ENCODE results near the gene RCC1.
"Not testable (repeated sequence)": the region's sequence is repeated elsewhere in the genome, so short reads cannot be mapped to it uniquely, and the experiment has no call there.

Gene RCC1, protein sequence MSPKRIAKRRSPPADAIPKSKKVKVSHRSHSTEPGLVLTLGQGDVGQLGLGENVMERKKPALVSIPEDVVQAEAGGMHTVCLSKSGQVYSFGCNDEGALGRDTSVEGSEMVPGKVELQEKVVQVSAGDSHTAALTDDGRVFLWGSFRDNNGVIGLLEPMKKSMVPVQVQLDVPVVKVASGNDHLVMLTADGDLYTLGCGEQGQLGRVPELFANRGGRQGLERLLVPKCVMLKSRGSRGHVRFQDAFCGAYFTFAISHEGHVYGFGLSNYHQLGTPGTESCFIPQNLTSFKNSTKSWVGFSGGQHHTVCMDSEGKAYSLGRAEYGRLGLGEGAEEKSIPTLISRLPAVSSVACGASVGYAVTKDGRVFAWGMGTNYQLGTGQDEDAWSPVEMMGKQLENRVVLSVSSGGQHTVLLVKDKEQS

DNA sequence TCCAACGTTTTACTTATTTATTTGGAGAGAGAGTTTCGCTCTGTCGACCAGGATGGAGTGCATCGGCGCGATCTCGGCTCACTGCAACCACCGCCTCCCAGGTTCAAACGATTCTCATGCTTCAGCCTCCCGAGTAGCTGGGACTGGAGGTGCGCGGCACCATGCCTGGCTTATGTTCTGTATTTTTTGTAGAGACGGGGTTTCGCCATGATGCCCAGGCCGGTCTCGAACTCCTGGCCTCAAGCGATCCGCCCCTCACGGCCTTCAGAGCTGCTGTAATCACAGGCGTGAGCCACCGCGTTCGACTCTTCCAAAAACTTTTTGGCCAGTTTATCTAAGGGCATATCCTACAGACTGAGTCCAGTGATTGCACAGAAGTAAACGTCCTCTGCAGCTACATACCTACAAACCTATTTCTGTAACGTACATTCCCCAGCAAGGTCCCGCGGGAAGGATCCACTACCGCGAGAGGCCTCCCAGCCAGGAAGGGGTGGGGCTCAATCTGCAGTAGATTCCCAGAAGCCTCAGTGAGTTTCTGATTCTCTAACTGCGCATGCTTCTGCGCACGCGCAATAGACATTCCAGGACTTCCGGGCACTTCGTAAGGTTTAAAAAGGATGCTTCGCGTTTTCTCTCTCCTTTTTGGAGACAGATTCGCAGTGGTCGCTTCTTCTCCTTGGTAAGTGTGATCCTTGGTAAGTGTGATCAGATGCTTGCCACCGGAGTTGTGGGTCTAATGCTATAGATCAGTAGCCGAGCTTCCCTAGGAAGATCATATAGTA is at the start of gene RCC1:
RCC1 (plus strand) TSS at position 638 of the 782 bp plus-strand sequence. CDS start 23,824 bp downstream, outside the sequence.
- peak; percentile 80 for DNase-seq (ENCODE audit: low read depth)

- DNase-seq (ENCODE audit: low read depth): no peak
Observed at GRCh38 chr1:28456078-28456477, 49.8 kb upstream of the RCC1 start.

DNA sequence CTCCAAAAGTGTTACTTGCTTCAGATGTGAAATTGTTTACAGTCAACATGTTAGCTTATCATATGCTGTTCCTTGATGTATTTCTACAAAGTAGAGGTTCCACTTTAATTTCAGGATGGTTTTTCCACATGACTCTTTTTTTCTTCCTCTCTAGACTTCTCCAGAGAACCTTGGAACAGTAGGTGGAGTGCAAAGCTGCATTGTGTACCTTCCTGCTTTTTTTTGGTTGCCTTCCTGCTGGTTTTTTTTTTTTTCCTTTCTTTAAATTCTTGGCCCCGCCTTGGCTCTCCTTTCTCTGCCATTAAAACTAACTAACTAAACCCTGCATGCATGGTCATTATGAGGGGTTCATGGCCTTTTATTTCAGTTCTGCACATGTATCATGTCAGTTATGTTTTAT is 48.2 kb upstream of the RCC1 start:
- no peak for DNase-seq (ENCODE audit: low read depth)

- no peak for DNase-seq (ENCODE audit: low read depth)
Observed at GRCh38 chr1:28458237-28459228, 47.3 kb upstream of the RCC1 start.

- DNase-seq (ENCODE audit: low read depth): no peak
Observed at GRCh38 chr1:28466226-28466778, 39.5 kb upstream of the RCC1 start.

- DNase-seq (ENCODE audit: low read depth): no peak
Observed at GRCh38 chr1:28470146-28470545, 35.7 kb upstream of the RCC1 start.

- not testable (repeated sequence) for DNase-seq (ENCODE audit: low read depth)
Observed at GRCh38 chr1:28479497-28479896, 26.3 kb upstream of the RCC1 start.

GRCh38 chr1:28480308-28480707 is 25.5 kb upstream of the RCC1 start:
- no peak for DNase-seq (ENCODE audit: low read depth)

DNA sequence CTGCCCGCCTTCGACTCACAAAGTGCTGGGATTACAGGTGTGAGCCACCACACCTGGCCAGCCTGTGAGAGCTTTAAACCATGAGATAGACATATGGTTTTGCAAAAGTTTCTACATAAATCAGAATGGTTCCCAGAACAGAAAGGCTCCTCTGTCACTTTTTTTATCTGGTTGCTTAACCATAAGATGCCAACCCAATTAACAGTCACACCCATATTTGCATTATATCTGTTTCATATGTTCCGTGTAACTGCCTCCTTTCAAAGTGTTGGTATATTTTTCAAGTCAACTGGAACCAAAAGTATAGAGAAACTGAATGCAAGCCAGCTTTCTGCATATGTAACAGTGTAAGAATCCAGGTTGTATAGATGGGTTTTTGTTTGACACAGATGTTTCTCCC is 23.7 kb upstream of the RCC1 start:
- no peak for DNase-seq (ENCODE audit: low read depth)

DNA sequence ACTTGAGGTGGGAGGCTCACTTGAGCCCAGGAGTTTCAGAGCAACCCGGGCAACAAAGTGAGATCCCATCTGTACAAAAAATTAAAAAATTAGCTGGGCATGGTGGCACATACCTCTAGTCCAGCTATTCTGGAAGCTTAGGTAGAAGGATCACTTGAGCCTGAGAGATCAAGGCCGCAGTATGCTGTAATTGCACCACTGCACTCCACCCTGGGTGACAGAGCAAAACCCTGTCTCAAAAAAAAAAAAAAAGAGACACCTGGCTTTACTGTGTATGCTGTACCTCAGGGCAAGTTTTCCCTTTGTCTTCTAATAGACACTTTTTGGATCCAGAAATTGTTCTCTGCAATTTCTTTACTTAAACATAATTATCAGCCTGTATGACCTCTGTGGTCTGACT is 23.1 kb upstream of the RCC1 start:
- DNase-seq (ENCODE audit: low read depth): no peak

- DNase-seq (ENCODE audit: low read depth): no peak
Observed at GRCh38 chr1:28494737-28495136, 11.1 kb upstream of the RCC1 start.

- DNase-seq (ENCODE audit: low read depth): no peak
Observed at GRCh38 chr1:28499553-28499952, 6.3 kb upstream of the RCC1 start.

DNA sequence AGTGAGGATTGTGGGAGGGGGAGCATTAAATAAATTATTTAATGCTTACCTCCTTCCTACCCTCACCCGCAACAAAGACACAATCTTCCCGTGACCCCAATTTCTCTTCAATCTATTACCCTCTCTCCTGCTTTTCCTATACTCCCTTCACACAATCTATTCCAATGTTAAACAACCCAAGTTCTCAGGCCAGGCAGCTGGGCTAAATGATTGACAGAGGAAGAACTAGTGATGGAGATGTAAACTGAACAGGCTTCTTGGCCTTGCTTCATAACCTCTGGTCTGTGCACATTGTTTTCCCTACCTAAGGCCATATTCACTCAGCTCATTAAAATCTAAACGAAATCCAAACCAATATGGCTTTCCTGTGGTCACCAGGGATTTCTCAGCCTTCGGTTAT is 3.9 kb upstream of the RCC1 start:
- no peak for DNase-seq (ENCODE audit: low read depth)

DNA sequence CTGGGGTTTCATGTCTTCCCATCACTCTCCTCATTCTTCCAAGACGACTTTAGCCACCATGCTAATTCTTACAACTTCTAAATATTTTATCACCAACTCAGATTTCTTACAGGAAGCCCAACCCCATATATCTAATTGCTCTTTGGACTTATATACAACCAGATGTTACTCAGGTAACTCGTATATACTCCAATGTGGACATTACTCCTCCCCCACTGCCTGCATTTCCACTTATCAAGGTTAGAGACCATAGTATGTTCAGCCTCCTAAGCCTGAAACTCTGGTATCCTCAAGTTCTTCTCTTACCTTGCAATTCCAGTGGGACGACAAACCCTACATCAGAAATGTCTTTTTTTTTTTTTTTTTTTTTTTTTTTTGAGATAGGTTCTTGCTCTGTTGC is 2.7 kb upstream of the RCC1 start:
- DNase-seq (ENCODE audit: low read depth): no peak

- DNase-seq (ENCODE audit: low read depth): no peak
Observed at GRCh38 chr1:28506907-28507246, 1.0 kb downstream of the RCC1 start.

GRCh38 chr1:28507247-28507645 is 1.4 kb downstream of the RCC1 start:
- peak; percentile 31 for DNase-seq (ENCODE audit: low read depth)

GRCh38 chr1:28507646-28508434 is 2.0 kb downstream of the RCC1 start:
- peak; percentile 24 for DNase-seq (ENCODE audit: low read depth)

DNA sequence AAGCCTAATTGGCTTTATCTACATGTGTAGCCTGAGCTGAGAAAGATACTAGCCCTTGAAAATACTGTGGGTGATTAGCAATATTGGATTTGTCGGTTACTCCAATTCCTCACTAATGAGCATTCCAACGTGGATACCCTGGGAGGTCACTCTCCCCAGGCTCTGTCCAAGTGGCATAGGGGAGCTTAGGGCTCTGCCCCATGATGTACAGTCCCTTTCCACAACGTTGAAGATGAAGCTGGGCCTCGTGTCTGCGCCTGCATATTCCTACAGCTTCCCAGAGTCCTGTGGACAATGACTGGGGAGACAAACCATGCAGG is 2.6 kb downstream of the RCC1 start:
- peak; percentile 15 for DNase-seq (ENCODE audit: low read depth)

GRCh38 chr1:28509705-28510272 is 3.9 kb downstream of the RCC1 start:
- DNase-seq (ENCODE audit: low read depth): peak; percentile 17

DNA sequence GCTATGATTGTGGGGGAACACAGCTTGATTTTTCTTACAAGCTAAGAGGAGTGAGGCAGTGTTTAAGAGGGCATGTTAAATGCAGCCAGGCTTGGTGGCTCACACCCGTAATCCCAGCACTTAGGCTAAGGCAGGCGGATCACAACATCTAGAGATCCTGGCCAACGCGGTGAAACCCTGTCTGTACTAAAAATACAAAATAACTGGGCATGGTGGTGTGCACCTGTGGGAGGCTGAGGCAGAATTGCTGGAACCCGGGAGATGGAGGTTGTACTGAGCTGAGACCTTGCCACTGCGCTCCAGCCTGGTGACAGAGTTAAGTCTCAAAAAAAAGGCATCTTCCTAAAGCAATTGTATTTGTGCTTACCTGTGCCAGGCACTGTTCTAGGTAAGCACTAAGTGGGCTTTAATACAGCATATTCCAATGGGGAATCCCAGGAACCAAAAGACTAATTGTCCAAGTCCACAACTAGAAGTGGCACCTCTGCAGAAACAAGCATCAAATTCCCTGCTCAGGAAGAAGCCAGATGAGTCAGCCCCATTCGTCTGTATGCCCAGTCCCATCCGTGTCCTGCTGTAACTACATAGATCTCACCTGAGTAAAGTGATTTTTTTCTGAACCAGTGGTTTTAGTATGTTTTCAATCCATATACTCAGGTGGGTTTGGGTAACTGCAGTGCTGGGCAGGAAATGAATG is 4.6 kb downstream of the RCC1 start:
- DNase-seq (ENCODE audit: low read depth): peak; percentile 25

Measured in stimulated activated CD8-positive, alpha-beta memory T cell treated with anti-CD3 and anti-CD28 coated beads, Interleukin-15, amount 100 ng/mL, for 24 hours (primary cell).